NCI-H1694 treated with DMSO at 0.1 percent for 48 hours (cell line): Measurements from ENCODE around the gene B4GALT2.

Experiments used
- DNase-seq: peaks from one replicate; lab custom pipeline; 2025; lab: John Stamatoyannopoulos, UW

B4GALT2 gene

DNA sequence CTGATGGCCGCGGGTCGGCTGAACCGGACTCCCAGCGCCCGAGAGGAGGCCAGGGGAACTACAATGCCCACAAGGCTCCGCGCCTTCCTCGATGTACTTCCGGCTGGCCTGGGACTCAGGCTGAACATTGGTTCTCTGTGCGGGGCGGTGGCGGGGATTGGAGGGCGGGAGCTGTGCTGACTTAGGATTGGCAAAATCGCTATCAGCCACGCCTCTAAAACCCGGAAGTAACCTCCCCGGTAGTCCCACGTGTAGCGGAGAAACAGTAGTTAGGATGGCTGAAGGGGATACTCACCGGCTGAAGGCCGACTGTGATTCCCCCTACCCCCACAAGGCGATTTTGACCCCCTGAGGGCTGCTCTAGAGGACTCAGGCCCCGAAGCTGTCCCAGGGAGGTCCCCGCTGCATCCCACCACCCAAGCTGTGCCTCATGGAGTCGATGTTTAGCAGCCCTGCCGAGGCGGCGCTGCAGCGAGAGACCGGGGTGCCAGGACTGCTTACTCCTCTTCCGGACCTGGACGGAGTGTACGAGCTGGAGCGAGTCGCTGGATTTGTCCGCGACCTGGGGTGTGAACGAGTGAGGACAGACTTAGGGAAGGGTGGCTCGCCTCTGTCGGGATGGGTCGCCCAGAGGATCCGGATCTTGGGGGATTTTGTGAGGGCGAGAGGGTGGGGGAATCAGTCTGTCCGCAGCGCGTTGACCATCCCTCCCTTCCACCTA lies 9.1 kb upstream of the B4GALT2 start, which contains the start of gene DPH2:
Gene DPH2 (plus strand): TSS at position 265 of the 721 bp plus-strand sequence. CDS start 166 bp downstream, at position 431.
- peak; percentile 92 for DNase-seq

- DNase-seq, result no peak
These were observed 8.5 kb upstream of the B4GALT2 start for GRCh38 chr1:43970502-43970901.

- no peak for DNase-seq
These were observed 8.1 kb upstream of the B4GALT2 start for GRCh38 chr1:43970911-43971310.

GRCh38 chr1:43971336-43971980 lies 7.6 kb upstream of the B4GALT2 start:
- DNase-seq, result no peak

- DNase-seq, result no peak
These were observed 5.0 kb upstream of the B4GALT2 start for GRCh38 chr1:43973981-43974442.

DNA sequence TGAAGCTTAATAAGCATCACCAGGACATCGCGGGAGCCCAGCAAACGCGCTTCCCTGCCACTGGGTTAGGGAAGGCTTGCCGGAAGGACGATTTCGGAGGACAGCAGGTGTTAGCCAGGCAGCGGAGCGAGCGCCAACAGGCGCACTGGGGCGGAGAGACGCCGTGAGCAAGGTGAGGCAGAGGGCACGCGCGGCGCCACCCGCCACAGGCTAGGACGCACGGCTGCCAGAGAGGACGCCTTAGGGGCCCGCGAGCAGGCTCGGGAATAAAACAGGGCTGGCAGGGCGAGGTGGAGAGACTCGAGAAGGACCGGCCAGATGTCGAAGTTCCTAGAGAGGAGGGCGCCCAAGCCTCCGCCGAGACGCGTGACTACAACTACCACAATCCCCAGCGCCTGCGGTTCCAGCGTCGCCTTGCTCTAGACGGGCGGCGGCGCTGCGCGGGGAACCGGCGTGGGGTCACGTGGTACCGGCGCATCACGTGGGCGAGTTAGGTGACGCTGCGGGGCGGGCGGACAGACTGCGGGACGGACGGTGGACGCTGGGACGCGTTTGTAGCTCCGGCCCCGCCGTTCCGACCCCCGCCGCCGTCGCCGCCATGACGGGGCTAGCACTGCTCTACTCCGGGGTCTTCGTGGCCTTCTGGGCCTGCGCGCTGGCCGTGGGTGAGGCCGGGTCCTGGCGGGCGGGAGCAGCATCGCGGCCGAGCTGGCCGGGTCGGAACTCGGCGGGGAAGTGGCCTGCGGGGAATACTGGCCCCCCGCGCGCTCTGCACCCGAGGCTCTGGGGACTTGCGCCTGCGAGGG lies 4.4 kb upstream of the B4GALT2 start, which contains the start of gene ATP6V0B:
Gene ATP6V0B (plus strand): TSS at position 518 of the 806 bp plus-strand sequence. CDS start 81 bp downstream, at position 599.
- DNase-seq, result peak; percentile 89

DNA sequence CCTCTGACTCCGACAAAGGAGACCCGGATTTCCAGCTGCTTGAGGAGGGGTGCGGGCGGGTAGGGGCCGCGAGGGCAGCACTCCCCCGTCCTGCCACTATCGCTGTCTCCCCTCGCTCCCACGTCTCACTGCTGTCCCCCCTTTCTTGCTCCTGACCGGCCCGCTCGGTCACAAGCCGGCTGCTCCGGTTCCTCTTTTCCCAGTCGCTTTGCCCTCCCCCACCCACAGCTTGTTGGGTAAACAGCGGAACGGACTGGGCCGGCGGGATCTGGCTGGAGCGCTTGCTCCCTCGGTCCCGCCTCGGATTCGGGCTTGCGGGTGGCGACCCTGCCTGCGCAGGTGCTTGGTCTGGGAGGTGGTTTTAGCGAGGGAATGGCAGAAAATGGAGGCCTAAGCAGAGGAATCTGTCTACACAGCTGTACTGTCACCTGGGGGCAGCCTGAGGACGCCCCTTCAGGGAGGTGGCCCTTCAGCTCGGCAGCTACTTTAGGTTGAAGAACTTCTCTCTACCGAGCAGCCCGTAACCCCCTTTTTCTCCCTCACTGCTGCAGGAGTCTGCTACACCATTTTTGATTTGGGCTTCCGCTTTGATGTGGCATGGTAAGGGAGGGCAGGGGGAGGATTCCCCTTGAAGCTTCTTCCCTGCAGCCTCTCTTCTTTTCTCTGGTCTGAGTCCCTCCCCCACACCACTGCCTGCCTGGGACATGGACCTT lies 3.6 kb upstream of the B4GALT2 start:
- no peak for DNase-seq

GRCh38 chr1:43976045-43976444 lies 3.0 kb upstream of the B4GALT2 start:
- DNase-seq, result no peak

DNA sequence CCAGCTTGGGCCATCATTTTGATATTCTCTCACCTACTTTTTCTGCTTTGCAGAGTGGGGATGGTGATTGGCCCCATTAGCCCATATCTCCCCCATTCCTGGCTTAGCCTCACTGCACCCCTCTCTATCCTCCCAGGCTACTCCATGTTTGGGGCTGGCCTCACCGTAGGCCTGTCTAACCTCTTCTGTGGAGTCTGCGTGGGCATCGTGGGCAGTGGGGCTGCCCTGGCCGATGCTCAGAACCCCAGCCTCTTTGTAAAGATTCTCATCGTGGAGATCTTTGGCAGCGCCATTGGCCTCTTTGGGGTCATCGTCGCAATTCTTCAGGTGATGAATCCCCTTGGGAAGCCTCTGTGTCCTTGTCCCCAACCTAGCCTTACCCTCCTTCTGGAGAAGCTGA lies 2.1 kb upstream of the B4GALT2 start:
- DNase-seq, result no peak

GRCh38 chr1:43977376-43978263 lies 1.4 kb upstream of the B4GALT2 start:
- no peak for DNase-seq

GRCh38 chr1:43978264-43978550 lies 803 bp upstream of the B4GALT2 start:
- no peak for DNase-seq

GRCh38 chr1:43979261-43979527 lies 184 bp downstream of the B4GALT2 start:
- DNase-seq, result no peak

DNA sequence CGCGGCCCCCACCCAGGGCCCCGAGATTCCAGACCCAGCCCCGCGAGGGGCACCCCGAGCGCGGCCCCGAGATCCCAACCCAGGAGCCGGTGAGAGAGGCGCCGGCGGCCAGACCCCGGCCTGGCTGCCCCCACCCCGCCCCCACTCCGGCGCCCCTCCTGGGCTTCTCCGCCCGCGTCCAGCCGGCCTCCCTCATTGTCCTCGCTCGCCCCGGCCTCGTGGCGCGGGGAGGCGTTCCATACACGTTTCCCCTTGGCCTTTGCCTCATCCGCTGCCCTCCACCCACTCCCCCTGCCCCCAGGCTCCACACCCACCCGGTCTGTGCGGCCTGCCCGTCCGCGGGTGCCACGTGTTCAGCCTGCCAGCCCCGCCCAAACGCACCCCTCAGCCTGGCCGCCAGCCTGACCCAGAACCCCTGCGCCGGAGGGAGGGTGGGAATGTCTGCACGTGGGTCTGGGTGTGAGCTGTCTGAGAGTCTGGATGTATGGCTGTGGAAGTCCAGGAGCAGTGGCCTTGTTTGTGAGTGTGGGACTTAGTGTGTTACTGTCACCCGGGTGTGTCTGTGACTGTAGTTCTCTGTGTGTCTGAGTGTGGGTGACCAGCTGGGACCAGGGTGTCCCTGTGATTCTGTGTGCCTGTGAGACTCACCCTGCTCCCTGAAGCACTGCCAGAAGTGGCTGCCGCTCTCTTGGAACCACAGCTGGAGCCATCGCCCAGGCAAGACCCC lies 681 bp downstream of the B4GALT2 start:
- DNase-seq, result no peak

- no peak for DNase-seq
These were observed 1.5 kb downstream of the B4GALT2 start for GRCh38 chr1:43980255-43981134.

DNA sequence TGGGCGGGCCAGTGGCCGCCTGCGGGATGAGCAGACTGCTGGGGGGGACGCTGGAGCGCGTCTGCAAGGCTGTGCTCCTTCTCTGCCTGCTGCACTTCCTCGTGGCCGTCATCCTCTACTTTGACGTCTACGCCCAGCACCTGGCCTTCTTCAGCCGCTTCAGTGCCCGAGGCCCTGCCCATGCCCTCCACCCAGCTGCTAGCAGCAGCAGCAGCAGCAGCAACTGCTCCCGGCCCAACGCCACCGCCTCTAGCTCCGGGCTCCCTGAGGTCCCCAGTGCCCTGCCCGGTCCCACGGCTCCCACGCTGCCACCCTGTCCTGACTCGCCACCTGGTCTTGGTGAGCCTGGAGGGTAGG lies 2.1 kb downstream of the B4GALT2 start:
- DNase-seq, result no peak

- DNase-seq, result no peak
These were observed 2.6 kb downstream of the B4GALT2 start for GRCh38 chr1:43981636-43982035.

GRCh38 chr1:43982241-43982640 lies 3.2 kb downstream of the B4GALT2 start:
- DNase-seq, result no peak

DNA sequence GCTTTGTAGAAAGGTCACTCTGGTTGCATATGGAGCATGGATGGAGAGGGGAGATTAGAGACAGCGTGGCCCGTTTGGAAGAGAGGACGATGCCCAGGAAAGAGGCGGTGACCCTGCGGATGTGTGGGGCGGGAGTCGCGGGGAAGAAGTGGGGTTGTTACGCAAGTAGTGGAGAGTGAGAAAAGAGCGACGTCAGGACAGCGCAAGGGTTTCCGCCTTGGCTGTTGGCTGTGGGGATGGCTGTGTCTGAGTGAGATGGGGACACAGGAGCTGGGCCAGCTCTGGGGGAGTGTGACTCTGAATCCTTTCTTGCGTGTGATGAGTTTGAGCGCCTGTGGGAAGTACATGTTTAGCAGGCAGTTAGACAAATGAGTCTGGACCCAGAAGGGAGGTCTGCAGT lies 3.8 kb downstream of the B4GALT2 start:
- DNase-seq, result no peak

DNA sequence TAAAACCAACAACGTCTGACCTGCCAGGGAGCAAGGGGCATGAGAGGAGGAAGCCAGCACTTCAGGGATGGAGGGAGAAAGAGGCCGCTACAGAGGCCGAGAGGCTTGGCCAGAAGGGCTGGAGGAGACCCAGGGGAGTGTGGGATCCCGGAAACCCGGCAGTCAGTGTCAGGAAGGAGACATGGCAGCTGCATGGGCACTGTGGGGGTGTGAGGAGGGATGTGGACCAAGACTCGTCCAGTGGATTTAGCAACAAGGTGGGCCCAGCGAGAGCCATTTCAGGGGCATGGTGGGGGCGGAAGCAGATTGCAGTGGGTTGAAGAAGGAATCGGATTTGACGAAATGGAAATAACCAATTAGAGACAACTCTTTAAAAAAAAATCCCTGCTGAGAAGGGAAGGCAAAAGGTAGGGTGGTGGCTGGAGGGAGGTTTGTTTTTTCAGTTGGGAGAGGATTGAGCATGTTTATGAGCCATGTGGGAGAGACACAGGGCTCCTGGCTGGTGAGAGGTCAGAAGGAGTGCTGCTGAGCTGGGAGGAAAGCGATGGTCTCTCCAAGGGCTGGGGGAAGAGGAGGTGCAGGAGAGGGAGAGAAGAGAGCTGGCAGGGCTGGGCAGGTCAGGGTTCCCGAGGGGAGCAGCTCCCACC lies 4.4 kb downstream of the B4GALT2 start:
- DNase-seq, result no peak
